MM.1S (cell line): ENCODE data around the gene TGM3.

Experiments
- EZH2 ChIP-seq: fragments of 300-600 bp; sonication (generic); optimal IDR thresholded peaks from 2 replicates; pipeline ENCODE3; 2017; ENCODE audit warnings: low read depth, mild to moderate bottlenecking, antibody characterized with exemption, low read length, mixed read lengths
- EZH2phosphoT487 ChIP-seq: fragments of 300-600 bp; sonication (generic); IDR thresholded peaks from 2 replicates; pipeline ENCODE4 v1.6.1; 2018; ENCODE audit warnings: antibody characterized with exemption, low read length
- TF ChIP-seq, protein P1 (sequence below): fragments of 300-600 bp; sonication (generic); IDR thresholded peaks from 2 replicates; pipeline ENCODE4 v1.5.1; 2016; ENCODE audit warnings: antibody characterized with exemption, low read length, mixed read lengths

DNA sequence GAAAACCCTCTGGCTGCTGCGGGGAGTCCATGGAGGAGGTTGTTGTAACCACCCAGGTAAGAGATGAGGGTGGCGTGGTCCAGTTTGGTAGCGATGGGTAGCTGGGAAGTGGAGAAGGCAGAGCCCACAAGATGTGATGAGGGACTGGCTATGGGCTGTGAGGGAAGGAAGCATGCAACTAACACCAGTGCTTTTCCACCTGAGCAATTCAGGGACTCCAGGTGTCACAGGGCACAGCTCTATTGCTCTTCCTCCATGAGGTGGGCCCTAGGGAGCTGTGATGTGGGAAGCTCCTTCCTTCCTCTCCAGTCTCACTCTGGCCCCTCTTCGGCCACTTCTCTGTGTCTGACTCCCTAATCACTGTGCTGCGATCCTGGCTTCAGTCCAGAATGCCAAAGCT lies 52.5 kb downstream of the TGM3 start:
- TF ChIP-seq, protein P1, sequence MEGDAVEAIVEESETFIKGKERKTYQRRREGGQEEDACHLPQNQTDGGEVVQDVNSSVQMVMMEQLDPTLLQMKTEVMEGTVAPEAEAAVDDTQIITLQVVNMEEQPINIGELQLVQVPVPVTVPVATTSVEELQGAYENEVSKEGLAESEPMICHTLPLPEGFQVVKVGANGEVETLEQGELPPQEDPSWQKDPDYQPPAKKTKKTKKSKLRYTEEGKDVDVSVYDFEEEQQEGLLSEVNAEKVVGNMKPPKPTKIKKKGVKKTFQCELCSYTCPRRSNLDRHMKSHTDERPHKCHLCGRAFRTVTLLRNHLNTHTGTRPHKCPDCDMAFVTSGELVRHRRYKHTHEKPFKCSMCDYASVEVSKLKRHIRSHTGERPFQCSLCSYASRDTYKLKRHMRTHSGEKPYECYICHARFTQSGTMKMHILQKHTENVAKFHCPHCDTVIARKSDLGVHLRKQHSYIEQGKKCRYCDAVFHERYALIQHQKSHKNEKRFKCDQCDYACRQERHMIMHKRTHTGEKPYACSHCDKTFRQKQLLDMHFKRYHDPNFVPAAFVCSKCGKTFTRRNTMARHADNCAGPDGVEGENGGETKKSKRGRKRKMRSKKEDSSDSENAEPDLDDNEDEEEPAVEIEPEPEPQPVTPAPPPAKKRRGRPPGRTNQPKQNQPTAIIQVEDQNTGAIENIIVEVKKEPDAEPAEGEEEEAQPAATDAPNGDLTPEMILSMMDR, result no peak
- TF ChIP-seq EZH2phosphoT487, result no peak
- no peak for TF ChIP-seq EZH2
